Measurements from ENCODE around the gene PRR5. TPM values are rescaled to one million over a fixed set of nuclear protein-coding genes. Genes with fewer than 3 reads are reported as not detected.
A peak's percentile ranks its signal among the peaks of the same experiment; 100 is the strongest.
"Not testable (repeated sequence)": the region's sequence is repeated elsewhere in the genome, so short reads cannot be mapped to it uniquely, and the experiment has no call there.

The PRR5 gene, protein sequence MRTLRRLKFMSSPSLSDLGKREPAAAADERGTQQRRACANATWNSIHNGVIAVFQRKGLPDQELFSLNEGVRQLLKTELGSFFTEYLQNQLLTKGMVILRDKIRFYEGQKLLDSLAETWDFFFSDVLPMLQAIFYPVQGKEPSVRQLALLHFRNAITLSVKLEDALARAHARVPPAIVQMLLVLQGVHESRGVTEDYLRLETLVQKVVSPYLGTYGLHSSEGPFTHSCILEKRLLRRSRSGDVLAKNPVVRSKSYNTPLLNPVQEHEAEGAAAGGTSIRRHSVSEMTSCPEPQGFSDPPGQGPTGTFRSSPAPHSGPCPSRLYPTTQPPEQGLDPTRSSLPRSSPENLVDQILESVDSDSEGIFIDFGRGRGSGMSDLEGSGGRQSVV
- total RNA-seq (1 to 10 TPM in 3 of 4 donors, under 1 TPM in 1; 0.96 to 2.9 (median 2.5) TPM), polyA plus RNA-seq (1 to 10 TPM in 1 of 3 donors, under 1 TPM in 2; 0.48 to 1.6 (median 0.75) TPM)
- long read RNA-seq, donor 1, partial matches to known transcripts = 0 of 3 reads
- long read RNA-seq, donor 1, other reads (novel, unspliced or antisense) = 2 of 3 reads
- long read RNA-seq, donor 2, partial matches to known transcripts = 1 of 8 reads
- long read RNA-seq, donor 2, other reads (novel, unspliced or antisense) = 3 of 8 reads

DNA sequence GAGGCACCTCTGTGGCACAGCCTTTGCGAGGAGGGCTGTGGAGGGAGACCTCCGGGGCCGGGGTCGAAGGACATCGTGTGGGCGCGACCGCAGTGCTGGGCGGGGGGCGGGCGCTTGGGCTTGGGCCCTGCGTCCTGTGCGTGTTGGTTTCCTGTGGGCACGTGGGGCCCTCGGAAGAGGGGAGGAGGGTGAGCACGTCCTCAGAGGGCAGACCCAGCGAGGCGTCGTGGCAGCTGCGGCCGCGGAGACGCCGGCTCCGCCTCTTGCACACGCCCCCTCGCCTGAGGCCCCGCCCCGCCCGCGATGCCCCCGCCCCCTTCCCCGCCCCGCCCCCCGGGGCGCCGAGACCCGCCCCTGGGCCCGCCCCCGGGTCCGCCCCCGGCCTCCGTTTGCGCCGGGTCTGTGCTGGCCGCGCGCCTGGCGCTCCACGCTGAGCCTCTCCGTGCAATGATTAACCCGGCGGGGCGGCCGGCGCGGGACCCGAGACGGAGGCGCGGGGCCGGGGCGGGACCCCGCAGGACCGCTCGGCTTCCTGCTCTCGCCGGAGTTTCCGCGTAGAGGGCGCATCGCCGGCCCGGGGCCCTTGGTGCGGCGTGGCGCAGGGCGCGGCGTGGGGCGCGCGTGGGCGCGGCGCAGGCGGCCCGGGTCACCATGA, at the start of gene PRR5:
Gene PRR5 (plus strand): TSS at position 381 of the 655 bp plus-strand sequence. CDS start 271 bp downstream, at position 652.
- no peaks in the 10 kb centered on the region for H3K36me3 ChIP-seq (ENCODE audit: insufficient read depth in 1 of 2, low read depth in 1 of 2)
- H3K4me1 ChIP-seq = no peaks in the 10 kb centered on the region
- no peak within 1 kb of the TSS for H3K27ac ChIP-seq
- ATAC-seq (peak; percentile 75 to 84 (median 82)), DNase-seq (peak; percentile 81 to 85)
- H3K9me3 ChIP-seq = no peaks in the 10 kb centered on the region
- TF ChIP-seq, protein P1, sequence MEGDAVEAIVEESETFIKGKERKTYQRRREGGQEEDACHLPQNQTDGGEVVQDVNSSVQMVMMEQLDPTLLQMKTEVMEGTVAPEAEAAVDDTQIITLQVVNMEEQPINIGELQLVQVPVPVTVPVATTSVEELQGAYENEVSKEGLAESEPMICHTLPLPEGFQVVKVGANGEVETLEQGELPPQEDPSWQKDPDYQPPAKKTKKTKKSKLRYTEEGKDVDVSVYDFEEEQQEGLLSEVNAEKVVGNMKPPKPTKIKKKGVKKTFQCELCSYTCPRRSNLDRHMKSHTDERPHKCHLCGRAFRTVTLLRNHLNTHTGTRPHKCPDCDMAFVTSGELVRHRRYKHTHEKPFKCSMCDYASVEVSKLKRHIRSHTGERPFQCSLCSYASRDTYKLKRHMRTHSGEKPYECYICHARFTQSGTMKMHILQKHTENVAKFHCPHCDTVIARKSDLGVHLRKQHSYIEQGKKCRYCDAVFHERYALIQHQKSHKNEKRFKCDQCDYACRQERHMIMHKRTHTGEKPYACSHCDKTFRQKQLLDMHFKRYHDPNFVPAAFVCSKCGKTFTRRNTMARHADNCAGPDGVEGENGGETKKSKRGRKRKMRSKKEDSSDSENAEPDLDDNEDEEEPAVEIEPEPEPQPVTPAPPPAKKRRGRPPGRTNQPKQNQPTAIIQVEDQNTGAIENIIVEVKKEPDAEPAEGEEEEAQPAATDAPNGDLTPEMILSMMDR (IDR thresholded peaks at IDR 0.05) = no peak
- WGBS, 3 donors = 4 to 7% (median 4%) methylated on average over 18 to 87 of the region's 88 CpGs
- intact Hi-C loops (cut with DNase I) = no loop called here
- peak within 1 kb of the TSS; percentile 62 for H3K4me3 ChIP-seq
- H3K27me3 ChIP-seq (ENCODE audit: insufficient read depth in 3 of 3, low read length in 2 of 3) = peaks cover 0 to 48% (median 24%) of the 10 kb centered on the region in 3 donors

DNA sequence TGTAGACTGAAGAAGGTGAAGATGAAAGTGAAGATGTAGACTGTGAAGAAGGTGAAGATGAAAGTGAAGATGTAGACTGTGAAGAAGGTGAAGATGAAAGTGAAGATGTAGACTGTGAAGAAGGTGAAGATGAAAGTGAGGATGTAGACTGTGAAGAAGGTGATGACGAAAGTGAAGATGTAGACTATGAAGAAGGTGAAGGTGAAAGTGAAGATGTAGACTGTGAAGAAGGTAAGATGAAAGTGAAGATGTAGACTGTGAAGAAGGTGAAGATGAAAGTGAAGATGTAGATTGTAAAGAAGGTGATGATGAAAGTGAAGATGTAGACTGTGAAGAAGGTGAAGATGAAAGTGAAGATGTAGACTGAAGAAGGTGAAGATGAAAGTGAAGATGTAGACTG, 49.1 kb upstream of the PRR5 start:
- H3K4me3 ChIP-seq; H3K9me3 ChIP-seq; intact Hi-C loops (cut with DNase I); DNase-seq; ATAC-seq; H3K4me1 ChIP-seq; H3K36me3 ChIP-seq (ENCODE audit: insufficient read depth in 1 of 2, low read depth in 1 of 2); H3K27ac ChIP-seq; H3K27me3 ChIP-seq (ENCODE audit: insufficient read depth in 3 of 3, low read length in 2 of 3): not testable (repeated sequence)
- WGBS, 3 donors = 67 to 91% (median 88%) methylated on average over 1 of the region's 1 CpG

DNA sequence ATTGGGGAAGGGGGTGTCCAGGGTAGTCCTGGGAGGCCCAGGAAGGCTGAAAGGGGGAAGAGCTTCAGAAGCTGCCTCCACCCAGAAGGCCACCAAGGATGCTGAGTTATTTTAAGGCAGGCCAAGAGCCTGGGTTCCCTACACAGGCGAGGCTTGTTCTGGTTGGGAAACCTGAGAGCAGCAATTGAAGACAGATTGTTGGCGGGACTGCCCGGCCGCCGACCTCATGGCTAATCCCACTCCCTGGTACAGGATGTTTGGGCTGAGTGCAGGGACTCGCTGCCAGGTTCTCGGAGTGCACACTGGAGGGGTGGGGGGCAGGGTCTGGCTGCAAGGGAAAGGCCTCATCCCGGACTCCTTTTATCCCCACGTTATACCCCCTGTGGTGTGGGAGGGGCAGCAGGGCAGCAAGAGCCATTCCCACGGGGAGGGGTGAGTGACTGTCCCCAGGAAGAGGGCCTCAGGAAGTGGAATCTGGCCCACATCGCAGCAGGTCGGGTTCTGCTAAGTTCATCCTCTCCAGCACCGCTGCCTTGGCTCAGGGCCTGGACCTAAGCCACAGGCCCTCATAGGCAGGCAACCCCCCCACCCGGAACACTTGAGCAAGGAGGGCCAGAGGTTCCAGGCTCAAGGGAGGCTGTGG, 43.6 kb upstream of the PRR5 start:
- H3K4me3 ChIP-seq = no peak overlapping the region
- H3K36me3 ChIP-seq (ENCODE audit: insufficient read depth in 1 of 2, low read depth in 1 of 2) = no peaks in the 10 kb centered on the region
- intact Hi-C loops (cut with DNase I) = no loop called here
- no peaks in the 10 kb centered on the region for H3K9me3 ChIP-seq
- DNase-seq (peak; percentile 84 to 86), ATAC-seq (peak; percentile 82 to 93 (median 88))
- H3K27ac ChIP-seq = peak overlapping the region; percentile 67
- WGBS, 3 donors = 2 to 4% (median 3%) methylated on average over 14 of the region's 14 CpGs
- peaks cover 0 to 5% (median 0%) of the 10 kb centered on the region in 3 donors for H3K27me3 ChIP-seq (ENCODE audit: insufficient read depth in 3 of 3, low read length in 2 of 3)
- TF ChIP-seq, protein P1 (IDR thresholded peaks at IDR 0.05) = no peak
- peaks cover 18% of the 10 kb centered on the region for H3K4me1 ChIP-seq

DNA sequence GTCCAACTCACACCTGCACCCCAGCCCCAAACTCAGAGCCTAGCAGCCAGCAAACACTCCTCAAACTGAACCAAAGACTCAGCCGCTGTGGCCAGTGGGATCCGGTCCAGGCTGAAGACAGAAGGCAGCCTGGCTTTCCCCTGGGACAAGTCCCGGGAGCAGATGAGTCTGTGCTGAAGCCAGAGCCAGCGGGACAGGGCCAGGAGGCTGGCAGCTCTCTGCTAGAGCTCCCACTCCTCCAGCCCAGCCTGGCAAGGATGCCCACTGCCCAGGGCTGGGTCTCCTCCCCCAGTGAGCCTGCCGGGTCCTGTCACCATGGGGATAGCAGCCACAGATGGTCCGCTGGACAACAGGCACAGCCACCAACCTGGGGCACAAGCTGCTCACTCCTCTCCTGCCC, 42.9 kb upstream of the PRR5 start:
- DNase-seq (peak; percentile 66 to 77), ATAC-seq (peak; percentile 65 to 83 (median 75))
- Histone ChIP-seq H3K27ac (peak overlapping the region; percentile 67), H3K4me1 (peaks cover 18% of the 10 kb centered on the region), H3K9me3 (no peaks in the 10 kb centered on the region), H3K27me3 (ENCODE audit: insufficient read depth in 3 of 3, low read length in 2 of 3) (peaks cover 0 to 5% (median 0%) of the 10 kb centered on the region in 3 donors), H3K4me3 (no peak overlapping the region), H3K36me3 (ENCODE audit: insufficient read depth in 1 of 2, low read depth in 1 of 2) (no peaks in the 10 kb centered on the region)
- TF ChIP-seq, protein P1 (IDR thresholded peaks at IDR 0.05) = no peak
- WGBS, 3 donors = 9 to 14% (median 11%) methylated on average over 6 of the region's 6 CpGs
- intact Hi-C loops (cut with DNase I) = no loop called here

Data from psoas muscle (tissue), 8 donors.